GM23248 (cell line): ENCODE measurements around the gene APMAP.

Experiments used
- EZH2 ChIP-seq: fragments of 200-600 bp; sonication (generic); IDR thresholded peaks from 2 replicates; pipeline ENCODE4 v1.6.1; 2018; ENCODE audit warnings: antibody characterized with exemption, mild to moderate bottlenecking; ENCODE audit not compliant: insufficient read depth, poor library complexity, severe bottlenecking
- EZH2phosphoT487 ChIP-seq: fragments of 200-600 bp; sonication (generic); IDR thresholded peaks from 2 replicates; pipeline ENCODE4 v1.6.1; 2018; ENCODE audit warnings: antibody characterized with exemption, moderate library complexity, mild to moderate bottlenecking, low read depth; ENCODE audit not compliant: insufficient read depth

DNA sequence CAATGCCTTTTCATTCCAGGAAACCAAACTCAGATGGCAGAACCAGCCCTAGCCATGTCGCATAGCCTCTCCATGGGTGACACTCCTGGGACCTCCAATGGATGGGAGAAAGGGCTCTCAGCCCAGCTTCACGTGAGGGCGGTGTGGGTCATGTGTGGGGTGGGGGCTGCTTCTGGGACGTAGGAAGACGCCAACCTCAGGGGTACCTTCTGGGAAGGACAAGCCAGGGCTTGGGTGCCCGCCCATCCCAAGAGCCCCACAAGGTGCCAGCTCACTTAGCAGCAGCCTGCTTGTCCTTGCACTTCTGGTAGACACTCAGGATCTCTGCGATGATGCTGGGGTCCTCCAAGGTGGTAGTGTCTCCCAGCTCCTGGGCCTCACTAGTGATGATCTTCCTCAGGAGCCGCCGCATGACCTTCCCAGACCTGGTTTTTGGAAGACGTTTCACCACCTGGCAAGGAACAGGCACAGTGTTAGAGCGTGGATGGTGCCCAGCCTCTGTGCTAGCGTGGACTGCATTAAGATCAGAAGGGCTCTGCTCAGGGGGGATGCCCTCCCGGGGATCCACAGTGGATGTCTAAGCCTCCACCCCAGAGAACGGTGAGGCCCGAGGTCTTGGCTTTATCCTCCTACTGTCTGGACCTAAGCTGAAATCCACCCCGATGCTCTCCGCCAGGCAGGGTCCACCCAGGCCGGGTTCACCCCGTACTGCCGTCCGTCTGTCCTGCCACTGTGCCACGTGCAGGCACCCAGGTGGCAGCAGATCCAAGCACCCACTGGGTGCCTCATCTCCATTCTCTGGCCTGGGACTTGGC lies 15.1 kb upstream of the APMAP start:
- TF ChIP-seq EZH2 (no peak), EZH2phosphoT487 (no peak)
